Cardiac septum (tissue), 1 donor: Measurements from ENCODE around the gene TANC1. TPM values are rescaled to one million over a fixed set of nuclear protein-coding genes. Genes with fewer than 3 reads are reported as not detected.

Source experiments
- DNase-seq: peaks from one replicate; pipeline ENCODE4 v3.0.0-alpha.2; 2020; ENCODE audit warnings: low spot score
- intact Hi-C: fragments of 100-400 bp; cut with DNase I; formaldehyde crosslinking; loops from one replicate; pipeline ENCODE4 v1.14.0; 2022
- total RNA-seq: library from RNA; stranded (reverse); fragmentation: NEBNext Ultra II Directional; extraction: Animal tissue kit (Norgen Biotek cat#: 25700); gene quantifications from one replicate; pipeline ENCODE4 v1.2.1, GENCODE V29; 2021
- donor health status: DM: no; HTN: no; CAD: no.

TANC1 gene
- total RNA-seq, 1 donor from 2014 or later: 55.6 TPM

DNA sequence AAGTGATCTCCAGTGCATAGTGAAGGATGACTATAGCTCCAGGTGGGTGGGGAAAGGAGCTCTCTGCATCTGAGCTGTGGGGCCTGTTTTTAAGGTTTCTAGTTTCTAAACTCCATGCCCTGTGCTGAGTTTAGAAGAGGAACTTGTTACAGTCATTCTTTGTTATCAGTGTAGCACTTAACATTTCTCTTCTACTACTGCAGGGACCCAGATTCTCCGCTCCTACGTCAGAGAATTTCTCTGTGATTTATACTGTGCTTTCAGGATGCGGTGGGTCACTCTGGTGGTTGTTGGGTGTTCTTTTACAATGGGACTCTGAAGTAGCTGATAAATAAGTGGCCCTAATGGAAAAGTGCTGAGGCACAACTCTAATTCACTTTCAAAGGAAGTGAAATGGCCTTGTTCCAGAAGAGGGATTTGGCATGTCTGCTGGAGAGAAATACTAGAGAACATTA is 196.0 kb downstream of the TANC1 start:
- intact Hi-C loops: loop anchor here (2.0 kb wide), 1 partner anchor 28 kb away; no protein-coding TSS in a partner anchor

GRCh38 chr2:159165048-159165447 is 196.6 kb downstream of the TANC1 start:
- intact Hi-C loops: loop anchor here (2.0 kb wide), 1 partner anchor 28 kb away; no protein-coding TSS in a partner anchor
- DNase-seq: no peak

More for the DNA sequence above, 196.0 kb downstream of the TANC1 start:
- DNase-seq: no peak

GRCh38 chr2:159168707-159169106 is 200.3 kb downstream of the TANC1 start:
- intact Hi-C loops: no loop called here
- DNase-seq: no peak

DNA sequence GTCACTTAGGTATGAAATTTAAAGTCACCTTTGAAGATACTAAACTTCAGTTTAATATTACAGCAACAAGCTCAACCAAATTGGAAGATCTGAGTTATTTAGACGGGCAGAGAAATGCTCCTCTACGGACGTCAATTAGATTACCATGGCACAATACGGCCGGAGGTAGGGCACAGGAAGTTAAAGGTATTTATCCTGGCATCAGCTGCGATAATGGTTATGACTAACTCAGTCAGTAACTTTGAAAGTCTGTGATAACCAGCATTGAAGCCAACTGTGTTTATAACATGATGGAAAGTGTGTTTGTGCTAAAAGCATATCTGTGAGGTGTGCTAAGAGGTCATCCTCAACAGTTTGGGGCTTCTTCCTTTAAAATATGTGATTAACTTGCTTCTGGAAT is 200.7 kb downstream of the TANC1 start:
- no peak for DNase-seq
- intact Hi-C loops: no loop called here

GRCh38 chr2:159172403-159172802 is 204.0 kb downstream of the TANC1 start:
- intact Hi-C loops: no loop called here
- DNase-seq: no peak

- intact Hi-C loops: no loop called here
Measured at GRCh38 chr2:159174759-159175158, 206.3 kb downstream of the TANC1 start.

GRCh38 chr2:159175182-159175581 is 206.7 kb downstream of the TANC1 start:
- no peak for DNase-seq
- intact Hi-C loops: no loop called here

More at GRCh38 chr2:159174759-159175158, 206.3 kb downstream of the TANC1 start:
- DNase-seq: no peak

GRCh38 chr2:159175927-159176326 is 207.5 kb downstream of the TANC1 start:
- intact Hi-C loops: no loop called here
- DNase-seq: no peak

DNA sequence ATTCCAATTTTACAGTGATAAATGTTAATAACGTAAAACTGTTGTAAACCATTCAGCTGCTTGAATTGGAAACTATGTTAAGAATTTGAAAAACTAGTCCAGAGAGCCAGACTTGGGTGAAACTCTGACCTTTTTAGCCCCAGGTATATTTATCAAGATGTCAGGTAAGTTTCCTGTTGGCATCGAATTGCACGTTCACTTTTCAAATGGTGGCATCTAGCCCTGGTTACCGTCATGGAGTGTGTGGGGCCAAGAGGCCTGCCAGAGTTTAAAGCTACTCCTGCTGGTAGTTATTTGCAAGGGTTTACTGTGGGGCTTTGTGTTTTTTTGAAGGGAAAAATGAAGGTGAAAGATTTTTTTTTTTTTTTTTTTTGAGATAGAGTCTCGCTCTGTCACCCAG is 208.1 kb downstream of the TANC1 start:
- intact Hi-C loops: no loop called here
- DNase-seq: no peak

DNA sequence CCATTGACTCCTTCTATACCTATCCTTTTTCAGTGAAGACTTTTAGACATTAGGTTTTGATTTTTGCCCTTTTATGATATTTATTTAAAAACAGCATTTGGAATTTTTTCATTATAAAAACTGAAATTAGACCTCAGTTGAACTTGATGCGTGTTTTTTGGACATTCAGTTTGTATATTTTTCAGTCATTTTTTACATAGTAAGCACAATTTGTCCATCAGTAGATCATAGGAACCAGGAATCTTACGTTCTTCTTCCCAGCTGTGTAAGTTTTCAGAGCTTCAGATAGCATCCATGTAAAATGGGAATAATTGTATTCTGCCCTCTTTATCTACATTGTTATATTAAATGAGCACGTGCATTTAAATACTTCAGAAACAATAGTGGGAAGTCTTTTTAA is 208.9 kb downstream of the TANC1 start:
- intact Hi-C loops: no loop called here
- DNase-seq: no peak

- intact Hi-C loops: no loop called here
- no peak for DNase-seq
Measured at GRCh38 chr2:159177957-159178356, 209.5 kb downstream of the TANC1 start.

DNA sequence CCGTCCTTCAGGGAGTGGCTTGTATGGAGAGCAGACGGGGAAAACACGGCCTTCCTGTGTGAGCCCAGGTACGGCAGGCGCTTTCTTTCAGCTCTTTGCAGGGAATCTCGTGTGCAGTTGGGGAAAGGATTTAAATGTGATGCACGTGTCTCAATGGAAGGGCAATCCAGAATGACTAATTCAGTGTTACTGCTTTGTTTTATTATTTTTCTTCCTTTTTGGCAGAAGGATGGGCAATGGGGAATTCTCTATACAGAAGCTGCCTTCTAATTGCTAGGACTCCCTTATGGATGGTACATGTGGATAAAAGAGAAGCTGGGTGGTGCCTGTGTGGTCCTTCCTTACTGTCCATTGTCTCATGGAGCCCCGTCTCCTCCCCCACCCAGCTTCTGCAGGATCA is 210.7 kb downstream of the TANC1 start:
- no peak for DNase-seq
- intact Hi-C loops: no loop called here

DNA sequence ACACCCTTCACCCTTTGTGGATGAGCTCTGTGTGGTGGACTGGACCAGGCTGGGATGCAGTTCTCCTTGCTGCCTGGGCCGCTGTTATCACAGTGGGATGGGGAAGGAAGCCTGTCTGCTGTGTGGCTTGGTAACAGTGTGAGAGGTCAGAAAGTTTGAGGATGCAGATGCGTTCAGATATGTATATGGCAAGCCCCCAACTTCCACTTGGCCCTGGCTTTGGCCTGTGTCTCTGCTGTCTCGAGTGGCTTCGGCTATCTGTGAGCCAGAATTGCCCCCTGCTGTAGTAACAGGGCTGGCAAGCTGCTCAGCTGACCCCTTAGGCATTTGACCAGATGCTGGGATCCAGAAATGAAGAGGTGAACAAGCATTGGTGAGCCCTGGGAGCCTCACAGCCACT is 211.3 kb downstream of the TANC1 start:
- intact Hi-C loops: no loop called here
- no peak for DNase-seq

DNA sequence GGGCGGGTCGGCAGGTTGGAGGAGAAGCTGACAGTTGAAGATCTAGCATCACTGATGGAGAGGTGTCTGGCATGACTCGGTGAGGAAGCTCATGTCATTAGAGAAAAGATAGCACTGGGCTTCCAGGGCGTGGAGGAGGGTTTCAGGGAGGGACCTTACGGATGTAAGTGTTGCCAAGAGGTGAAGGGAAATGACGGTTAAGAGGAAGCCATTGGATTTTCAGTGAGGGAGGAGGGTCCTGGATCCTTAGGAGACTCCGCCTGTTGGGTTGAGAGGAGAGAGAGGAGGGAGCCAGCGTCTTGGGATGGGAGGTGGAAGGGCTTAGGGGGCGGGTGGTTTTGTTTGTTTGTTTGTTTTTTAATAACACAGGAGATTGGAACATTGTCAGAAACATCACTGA is 214.9 kb downstream of the TANC1 start:
- DNase-seq: no peak
- intact Hi-C loops: no loop called here

DNA sequence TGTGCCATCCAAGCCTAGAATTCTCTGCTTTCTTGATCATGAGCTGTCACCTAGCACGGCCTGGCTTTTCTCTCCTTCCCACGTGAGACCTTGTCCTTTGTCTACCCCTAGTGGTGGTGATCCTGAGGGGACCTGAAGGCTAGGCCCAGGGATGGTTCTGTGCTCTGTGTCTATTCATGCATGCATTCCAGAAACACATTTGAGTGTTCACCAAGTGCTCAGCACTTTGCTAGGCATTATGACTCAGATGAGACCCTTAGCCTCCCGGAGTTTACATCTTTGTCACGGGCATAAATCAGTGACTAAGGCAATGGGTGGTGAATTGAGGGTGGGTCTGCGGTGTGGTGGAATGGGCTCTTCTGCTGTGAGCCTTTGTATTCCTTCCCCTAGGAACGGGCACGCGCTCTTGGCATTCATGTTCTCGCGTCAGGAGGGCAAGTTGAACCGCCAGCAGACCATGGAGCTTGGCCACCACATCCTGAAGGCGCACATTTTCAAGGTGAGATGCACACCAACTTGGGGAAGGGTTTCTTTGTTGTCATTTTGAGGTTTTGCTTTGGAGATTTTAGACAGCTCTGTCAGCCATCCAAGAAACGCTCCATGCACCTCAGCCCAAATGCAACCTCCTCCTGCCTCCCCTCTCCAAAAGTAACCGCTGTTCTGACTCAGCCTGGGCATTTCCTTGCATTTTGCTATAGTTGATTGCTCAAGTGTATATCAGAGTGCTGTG is 217.1 kb downstream of the TANC1 start:
- intact Hi-C loops: no loop called here
- DNase-seq: no peak

DNA sequence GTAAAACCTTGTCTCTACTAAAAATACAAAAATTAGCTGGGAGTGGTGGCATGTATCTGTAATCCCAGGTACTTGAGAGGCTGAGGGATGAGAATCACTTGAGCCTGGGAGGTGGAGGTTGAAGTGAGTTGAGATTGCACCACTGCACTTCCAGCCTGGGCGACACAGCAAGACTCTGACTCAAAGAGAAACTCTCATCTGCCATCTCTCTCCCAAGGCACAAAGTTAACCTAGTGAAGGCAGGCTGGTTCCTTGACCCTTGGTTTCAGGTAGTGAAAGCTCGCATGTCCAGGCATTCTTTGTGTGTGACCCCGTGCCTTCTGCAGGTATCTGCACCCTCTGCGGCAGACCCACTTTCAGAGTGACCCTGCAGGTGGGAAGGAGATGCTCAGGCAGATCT is 218.0 kb downstream of the TANC1 start:
- intact Hi-C loops: no loop called here

DNA sequence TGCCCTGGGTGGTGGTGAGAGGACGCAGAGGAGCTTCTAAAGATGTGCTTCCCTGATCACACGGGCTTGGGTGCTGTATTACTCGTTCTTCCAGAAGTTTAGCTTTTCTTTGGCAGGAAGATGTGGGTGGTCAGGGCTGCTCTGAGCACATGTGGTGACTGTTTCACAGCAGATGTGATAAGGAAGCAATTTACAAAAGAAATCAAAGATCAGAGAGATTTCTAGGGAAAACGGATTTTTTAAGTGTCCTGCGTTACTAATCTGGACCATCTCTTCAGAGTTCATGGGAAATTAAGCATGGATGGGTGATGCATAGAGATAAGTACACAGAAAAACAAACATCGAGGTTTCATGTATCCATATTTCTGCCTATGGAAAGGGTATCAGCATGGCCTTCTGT is 218.7 kb downstream of the TANC1 start:
- DNase-seq: no peak
- intact Hi-C loops: no loop called here

More for the DNA sequence above, 218.0 kb downstream of the TANC1 start:
- no peak for DNase-seq

- DNase-seq: no peak
- intact Hi-C loops: loop anchor here (2.0 kb wide), 1 partner anchor 36 kb away; no protein-coding TSS in a partner anchor
Measured at GRCh38 chr2:159188449-159188848, 220.0 kb downstream of the TANC1 start.

DNA sequence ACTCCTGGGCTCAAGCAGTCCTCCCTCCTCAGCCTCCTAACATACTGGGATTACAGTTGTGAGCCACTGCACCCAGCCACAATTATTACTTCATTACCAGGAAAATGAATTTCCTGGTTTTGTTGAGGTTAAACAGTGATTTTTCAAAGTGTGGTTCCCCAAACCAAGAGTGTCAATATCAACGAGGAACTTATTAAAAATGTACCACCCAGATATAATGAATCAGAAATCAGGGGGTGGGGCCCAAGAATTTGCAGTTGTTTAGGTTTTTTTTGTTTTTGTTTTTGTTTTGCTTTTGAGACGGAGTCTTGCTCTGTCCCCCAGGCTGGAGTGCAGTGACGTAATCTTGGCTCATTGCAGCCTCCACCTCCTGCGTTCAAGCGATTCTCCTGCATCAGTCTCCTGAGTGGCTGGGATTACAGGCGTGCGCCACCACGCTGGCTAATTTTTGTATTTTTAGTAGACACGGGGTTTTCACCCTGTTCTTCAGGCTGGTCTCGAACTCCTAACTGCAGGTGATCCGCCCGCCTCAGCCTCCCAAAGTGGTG is 224.0 kb downstream of the TANC1 start:
- DNase-seq: no peak
- intact Hi-C loops: no loop called here

GRCh38 chr2:159193791-159194190 is 225.4 kb downstream of the TANC1 start:
- no peak for DNase-seq
- intact Hi-C loops: no loop called here

DNA sequence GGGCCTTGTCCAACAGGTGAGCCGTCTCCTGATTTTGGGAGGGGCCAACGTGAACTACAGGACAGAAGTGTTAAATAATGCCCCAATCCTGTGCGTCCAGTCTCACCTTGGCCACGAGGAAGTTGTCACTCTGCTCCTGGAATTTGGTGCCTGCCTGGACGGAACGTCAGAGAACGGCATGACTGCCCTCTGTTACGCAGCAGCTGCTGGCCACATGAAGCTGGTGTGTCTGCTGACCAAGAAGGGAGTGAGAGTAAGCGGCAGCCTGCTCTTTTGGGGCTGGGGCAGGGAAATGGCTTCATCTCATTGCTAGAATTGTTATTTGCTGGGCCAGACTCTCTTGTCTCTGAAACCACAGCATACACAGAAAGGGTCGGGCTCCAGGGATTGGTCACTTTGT is 225.8 kb downstream of the TANC1 start:
- DNase-seq: no peak
- intact Hi-C loops: no loop called here
